Esophagus squamous epithelium (tissue), 5 donors: ENCODE data around the gene DDX24. TPM values are rescaled to one million over a fixed set of nuclear protein-coding genes. Genes with fewer than 3 reads are reported as not detected.

Source experiments
- DNase-seq: peaks from one replicate; lab custom pipeline; 2025; lab: John Stamatoyannopoulos, UW
- H3K27ac ChIP-seq, 4 donors: fragments of 200-600 bp; sonication (generic); one replicate each; pipeline ENCODE4 v1.5.1; 2016 to 2019; ENCODE audit warnings: mild to moderate bottlenecking in 1 of 4
- H3K27me3 ChIP-seq, 4 donors: fragments of 200-600 bp; sonication (generic); 1 replicate in 3 of 4; 2 replicates in 1 of 4; pipeline versions ENCODE4 v1.5.1 to v1.6.0; 2017 to 2021; ENCODE audit warnings: antibody characterized with exemption in 1 of 4
- H3K36me3 ChIP-seq, 3 donors: fragments of 200-600 bp; sonication (generic); one replicate each; pipeline ENCODE4 v1.5.1; 2016 to 2019
- H3K4me1 ChIP-seq, 3 donors: fragments of 200-600 bp; sonication (generic); one replicate each; pipeline ENCODE4 v1.5.1; 2017 to 2019
- H3K4me3 ChIP-seq, 4 donors: fragments of 200-600 bp; sonication (generic); 1 replicate in 3 of 4; 2 replicates in 1 of 4; pipeline ENCODE4 v1.5.1; 2016 to 2019; ENCODE audit warnings: mild to moderate bottlenecking in 2 of 4, moderate library complexity in 1 of 4
- H3K9me3 ChIP-seq, 3 donors: fragments of 200-600 bp; sonication (generic); one replicate each; pipeline ENCODE4 v1.5.1; 2016 to 2019
- CTCF ChIP-seq, 6 experiments: fragments of 450-650 bp in 4 of 6; fragments of 200-600 bp in 2 of 6; sonication (generic) in 2 of 6; IDR thresholded peaks; one replicate each; pipeline ENCODE4 v1.5.1; 2016 to 2019; ENCODE audit warnings: antibody characterized with exemption in 6 of 6, mild to moderate bottlenecking in 4 of 6, moderate library complexity in 4 of 6
- POLR2A ChIP-seq, 4 donors: fragments of 450-650 bp; IDR thresholded peaks; one replicate each; pipeline ENCODE4 v1.6.1; 2017; ENCODE audit warnings: antibody characterized with exemption in 4 of 4, mild to moderate bottlenecking in 4 of 4, moderate library complexity in 3 of 4
- WGBS, 2 donors: methylation state at CpG; one replicate each; pipeline ENCODE4 v1.1.5; 2018; 5-methylcytosine and 5-hydroxymethylcytosine counted together
- intact Hi-C: fragments of 100-400 bp; cut with DNase I; formaldehyde crosslinking; loops from one replicate; pipeline ENCODE4 v1.15.0; 2022
- total RNA-seq, 4 donors: library from RNA; depleted of rRNA; stranded (reverse); fragments of >200 nt; gene quantifications; one replicate each; pipeline ENCODE4 v1.1.0, GENCODE V29; 2016
- donor health status: DM: yes; HTN: yes; CAD: no.

Gene DDX24
- 100 to 1,000 TPM in 1 of 4 donors, 10 to 100 TPM in 3; 63.9 to 114 (median 71.9) TPM for total RNA-seq

GRCh38 chr14:94080621-94081385 is at the start of gene DDX24, which contains the start of gene IFI27L1:
DDX24 (minus strand) TSS chr14:94081202; CDS start chr14:94079742, 1,460 bp downstream.
IFI27L1 (plus strand) TSS chr14:94081310; CDS start chr14:94096938, 15,628 bp downstream.
- intact Hi-C loops: no loop called here
- no peaks in the 10 kb centered on the region for H3K27me3 ChIP-seq
- no peaks in the 10 kb centered on the region for H3K9me3 ChIP-seq
- H3K4me3 ChIP-seq: peak within 1 kb of the TSS; percentile 69 to 99 (median 84)
- 0% methylated on average over 30 to 34 of the region's 77 CpGs for WGBS, 2 donors
- TF ChIP-seq POLR2A (IDR thresholded peaks at IDR 0.05) (peak in 3 of 4 donors; percentile 91 to 99 (median 97)), CTCF (IDR thresholded peaks at IDR 0.05) (peak in 1 of 6 experiments; percentile 15)
- H3K36me3 ChIP-seq: peaks cover 0 to 28% (median 3%) of the 10 kb centered on the region in 3 donors
- peaks cover 17 to 56% (median 42%) of the 10 kb centered on the region in 3 donors for H3K4me1 ChIP-seq
- peak within 1 kb of the TSS; percentile 91 to 98 (median 94) for H3K27ac ChIP-seq
- DNase-seq: peak; percentile 70

- intact Hi-C loops: no loop called here
Observed at GRCh38 chr14:94129758-94130414, 48.9 kb upstream of the DDX24 start.

GRCh38 chr14:94129111-94129757 is 48.2 kb upstream of the DDX24 start, which contains the start of gene IFI27L2:
IFI27L2 (minus strand) TSS chr14:94129604; CDS start chr14:94129564, 40 bp downstream.
- Histone ChIP-seq H3K27ac (peak within 1 kb of the TSS; percentile 78 to 91 (median 89)), H3K4me3 (peak within 1 kb of the TSS; percentile 52 to 77 (median 60)), H3K9me3 (no peaks in the 10 kb centered on the region), H3K36me3 (peaks cover 0 to 10% (median 0%) of the 10 kb centered on the region in 3 donors), H3K4me1 (peaks cover 11 to 26% (median 17%) of the 10 kb centered on the region in 3 donors), H3K27me3 (no peaks in the 10 kb centered on the region)
- intact Hi-C loops: no loop called here
- 0 to 6% methylated on average over 9 to 11 of the region's 27 CpGs for WGBS, 2 donors
- TF ChIP-seq CTCF (IDR thresholded peaks at IDR 0.05) (peak; percentile 26 to 54 (median 32)), POLR2A (IDR thresholded peaks at IDR 0.05) (peak in 1 of 4 donors; percentile 42)
- no peak for DNase-seq

More at GRCh38 chr14:94129758-94130414, 48.9 kb upstream of the DDX24 start:
- peak overlapping the region; percentile 52 to 77 (median 60) for H3K4me3 ChIP-seq
- no peaks in the 10 kb centered on the region for H3K9me3 ChIP-seq
- H3K27ac ChIP-seq: peak overlapping the region; percentile 78 to 91 (median 89)
- 0% methylated on average over 11 of the region's 12 CpGs for WGBS, 2 donors
- H3K36me3 ChIP-seq: peaks cover 0 to 10% (median 0%) of the 10 kb centered on the region in 3 donors
- no peak for TF ChIP-seq CTCF (IDR thresholded peaks at IDR 0.05)
- no peak for TF ChIP-seq POLR2A (IDR thresholded peaks at IDR 0.05)
- no peak for DNase-seq
- H3K27me3 ChIP-seq: no peaks in the 10 kb centered on the region
- peaks cover 11 to 26% (median 17%) of the 10 kb centered on the region in 3 donors for H3K4me1 ChIP-seq

GRCh38 chr14:94128216-94128839 is 47.3 kb upstream of the DDX24 start:
- DNase-seq: no peak
- Histone ChIP-seq H3K9me3 (no peaks in the 10 kb centered on the region), H3K36me3 (peaks cover 0 to 10% (median 0%) of the 10 kb centered on the region in 3 donors), H3K4me3 (peak overlapping the region in 1 of 4 donors; percentile 77), H3K27me3 (no peaks in the 10 kb centered on the region), H3K27ac (peak overlapping the region in 2 of 4 donors; percentile 91), H3K4me1 (peaks cover 11 to 26% (median 17%) of the 10 kb centered on the region in 3 donors)
- intact Hi-C loops: no loop called here
- TF ChIP-seq CTCF (IDR thresholded peaks at IDR 0.05) (no peak), POLR2A (IDR thresholded peaks at IDR 0.05) (no peak)
- WGBS, 2 donors: 73 to 95% methylated on average over 2 to 3 of the region's 14 CpGs
